Pancreas (tissue), 10 donors: ENCODE results near the gene COX5A. TPM values are rescaled to one million over a fixed set of nuclear protein-coding genes. Genes with fewer than 3 reads are reported as not detected.

Experiments
- ATAC-seq, 4 donors: fragments of 200-7000 bp; cut with Tn5 transposase; one replicate each; pipeline versions ENCODE4 v1.8.0 to v1.9.1; 2020; ENCODE audit warnings: mild to moderate bottlenecking in 4 of 4, moderate library complexity in 4 of 4
- DNase-seq, 6 donors: peaks; one replicate each; pipeline ENCODE4 v3.0.0-alpha.2; 2020
- FAIRE-seq: peaks from 2 replicates; lab custom pipeline; 2012; peaks lifted over from hg19 to GRCh38; lab: Jason Lieb, UNC
- H3K27ac ChIP-seq, 4 donors: fragments of 200-600 bp; sonication (generic); 1 replicate in 3 of 4; 2 replicates in 1 of 4; pipeline versions ENCODE4 v1.5.0 to v1.8.0; 2020
- H3K27me3 ChIP-seq, 4 donors: fragments of 200-600 bp; one replicate each; pipeline ENCODE4 v1.8.0; 2021
- H3K36me3 ChIP-seq, 3 donors: fragments of 200-600 bp; sonication (generic) in 1 of 3; one replicate each; pipeline versions ENCODE4 v1.5.0 to v1.8.0; 2020 to 2021
- H3K4me1 ChIP-seq, 3 donors: fragments of 200-600 bp; one replicate each; pipeline ENCODE4 v1.8.0; 2021
- H3K4me3 ChIP-seq, 4 donors: fragments of 200-600 bp; sonication (generic) in 2 of 4; one replicate each; pipeline versions ENCODE4 v1.5.0 to v1.8.0; 2020 to 2021
- H3K9me3 ChIP-seq, 4 donors: fragments of 200-600 bp; one replicate each; pipeline ENCODE4 v1.8.0; 2021
- WGBS, 2 donors: extraction: QIAGEN DNeasy Blood & Tissue Kit; methylation state at CpG; one replicate each; pipeline ENCODE4 v1.1.7; 2013; 5-methylcytosine and 5-hydroxymethylcytosine counted together
- intact Hi-C, 3 donors: fragments of 100-400 bp; cut with DNase I; formaldehyde crosslinking; loops; one replicate each; pipeline versions ENCODE4 v1.11.1 to v1.14.2; 2022
- polyA plus RNA-seq, 2 donors: library from polyadenylated mRNA; stranded (reverse); fragments of 200-250 nt; gene quantifications; one replicate each; pipeline ENCODE4 v1.2.3, GENCODE V29; 2013
- total RNA-seq, 6 donors: library from RNA; stranded (reverse); fragmentation: NEBNext Ultra II Directional in 4 of 6; extraction: Animal tissue kit (Norgen Biotek cat#: 25700) in 4 of 6; gene quantifications; one replicate each; pipeline versions ENCODE4 v1.2.1 to v1.2.4, GENCODE V29; 2021 to 2023
- TF ChIP-seq, protein P1 (sequence below), 4 donors: fragments of 200-600 bp; sonication (generic) in 3 of 4; IDR thresholded peaks; one replicate each; pipeline versions ENCODE4 v1.5.0 to v1.8.0; 2021; ENCODE audit warnings: antibody characterized with exemption in 4 of 4
- donor health status: healthy with polysubstance abuse.
- donor health status: DM: no; HTN: no; CAD: no; lungs with moderate emphysema.
- donor health status: DM: no; HTN: no; CAD: no.
- donor health status: control.
- donor health status: control.
- donor health status: Bipolar disorder and iron deficiency.
- donor health status: DM: yes; HTN: yes; CAD: no.
- donor health status: DM: no; HTN: no; CAD: no.
- donor health status: DM: no; HTN: no; CAD: no.
- donor health status: DM: yes; HTN: yes; CAD: no.

The COX5A gene
- total and polyA plus RNA-seq, 8 donors = 76.4 to 127 (median 92.7) TPM

DNA sequence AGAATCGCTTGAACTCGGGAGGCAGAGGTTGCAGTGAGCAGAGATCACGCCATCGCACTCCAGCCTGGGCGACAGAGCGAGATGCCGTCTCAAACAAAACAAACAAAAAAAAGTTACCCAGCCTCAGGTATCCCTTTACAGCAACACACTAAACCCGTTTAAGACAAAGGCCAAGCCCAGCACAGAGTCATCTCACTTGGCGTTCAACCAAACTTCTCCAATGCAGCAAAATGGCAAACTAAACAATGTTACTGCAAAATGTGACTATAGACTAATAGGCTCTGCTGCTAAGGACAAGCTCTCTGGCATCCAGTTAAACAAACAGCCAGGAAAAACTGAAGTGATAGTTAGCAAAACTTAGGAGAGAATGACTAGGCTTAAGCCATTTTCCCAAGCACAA, 24.8 kb downstream of the COX5A start:
- TF ChIP-seq, protein P1, sequence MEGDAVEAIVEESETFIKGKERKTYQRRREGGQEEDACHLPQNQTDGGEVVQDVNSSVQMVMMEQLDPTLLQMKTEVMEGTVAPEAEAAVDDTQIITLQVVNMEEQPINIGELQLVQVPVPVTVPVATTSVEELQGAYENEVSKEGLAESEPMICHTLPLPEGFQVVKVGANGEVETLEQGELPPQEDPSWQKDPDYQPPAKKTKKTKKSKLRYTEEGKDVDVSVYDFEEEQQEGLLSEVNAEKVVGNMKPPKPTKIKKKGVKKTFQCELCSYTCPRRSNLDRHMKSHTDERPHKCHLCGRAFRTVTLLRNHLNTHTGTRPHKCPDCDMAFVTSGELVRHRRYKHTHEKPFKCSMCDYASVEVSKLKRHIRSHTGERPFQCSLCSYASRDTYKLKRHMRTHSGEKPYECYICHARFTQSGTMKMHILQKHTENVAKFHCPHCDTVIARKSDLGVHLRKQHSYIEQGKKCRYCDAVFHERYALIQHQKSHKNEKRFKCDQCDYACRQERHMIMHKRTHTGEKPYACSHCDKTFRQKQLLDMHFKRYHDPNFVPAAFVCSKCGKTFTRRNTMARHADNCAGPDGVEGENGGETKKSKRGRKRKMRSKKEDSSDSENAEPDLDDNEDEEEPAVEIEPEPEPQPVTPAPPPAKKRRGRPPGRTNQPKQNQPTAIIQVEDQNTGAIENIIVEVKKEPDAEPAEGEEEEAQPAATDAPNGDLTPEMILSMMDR (IDR thresholded peaks at IDR 0.05) = no peak

DNA sequence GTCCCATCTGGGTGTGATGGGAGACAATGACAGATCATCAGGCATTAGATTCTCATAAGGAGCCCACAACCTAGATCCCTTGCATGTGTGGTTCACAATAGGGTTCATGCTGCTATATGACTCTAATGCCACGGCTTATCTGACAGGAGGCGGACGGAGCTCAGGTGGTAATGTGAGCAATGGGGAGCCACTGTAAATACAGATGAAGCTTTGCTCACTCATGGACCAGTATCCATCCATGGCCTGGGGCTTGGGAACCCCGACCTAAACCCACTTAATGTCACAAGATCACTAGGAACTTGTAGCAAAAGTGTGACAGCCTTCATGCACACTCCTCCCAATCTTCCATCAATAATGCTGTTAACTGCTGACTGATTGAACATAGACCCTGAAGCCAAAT, 29.2 kb downstream of the COX5A start:
- H3K27me3 ChIP-seq = no peaks in the 10 kb centered on the region
- no peaks in the 10 kb centered on the region for H3K9me3 ChIP-seq
- no peak for DNase-seq
- H3K4me1 ChIP-seq = peaks cover 0 to 17% (median 8%) of the 10 kb centered on the region in 3 donors
- ATAC-seq = no peak
- H3K36me3 ChIP-seq = peaks cover 0 to 9% (median 0%) of the 10 kb centered on the region in 3 donors
- H3K4me3 ChIP-seq = no peak overlapping the region
- 82 to 91% methylated on average over 4 of the region's 4 CpGs for WGBS, 2 donors
- FAIRE-seq = no peak
- TF ChIP-seq, protein P1 (IDR thresholded peaks at IDR 0.05) = no peak
- intact Hi-C loops = no loop called here
- no peak overlapping the region for H3K27ac ChIP-seq

More for the DNA sequence above, 24.8 kb downstream of the COX5A start:
- intact Hi-C loops = no loop called here
- H3K9me3 ChIP-seq = no peaks in the 10 kb centered on the region
- H3K4me1 ChIP-seq = no peaks in the 10 kb centered on the region
- FAIRE-seq (no peak), ATAC-seq (no peak), DNase-seq (no peak)
- peaks cover 0 to 21% (median 6%) of the 10 kb centered on the region in 3 donors for H3K36me3 ChIP-seq
- H3K27ac ChIP-seq = no peak overlapping the region
- WGBS, 2 donors = 94 to 98% methylated on average over 9 of the region's 9 CpGs
- H3K27me3 ChIP-seq = no peaks in the 10 kb centered on the region
- H3K4me3 ChIP-seq = no peak overlapping the region

- TF ChIP-seq, protein P1 (IDR thresholded peaks at IDR 0.05) = no peak
- FAIRE-seq (no peak), ATAC-seq (peak; percentile 31 to 44 (median 34)), DNase-seq (peak in 1 of 6 donors; percentile 22)
- 35 to 42% methylated on average over 8 of the region's 8 CpGs for WGBS, 2 donors
- Histone ChIP-seq H3K9me3 (no peaks in the 10 kb centered on the region), H3K4me1 (peaks cover 0 to 17% (median 8%) of the 10 kb centered on the region in 3 donors), H3K27ac (peak overlapping the region; percentile 58 to 89 (median 81)), H3K4me3 (peak overlapping the region; percentile 62 to 94 (median 71)), H3K27me3 (no peaks in the 10 kb centered on the region), H3K36me3 (peaks cover 0 to 12% (median 0%) of the 10 kb centered on the region in 3 donors)
- intact Hi-C loops = no loop called here
Observed at GRCh38 chr15:74907163-74907870, 30.6 kb downstream of the COX5A start.

- FAIRE-seq = no peak
- peak within 1 kb of the TSS; percentile 62 to 94 (median 71) for H3K4me3 ChIP-seq
- H3K36me3 ChIP-seq = peaks cover 0 to 15% (median 0%) of the 10 kb centered on the region in 3 donors
- TF ChIP-seq, protein P1 (IDR thresholded peaks at IDR 0.05) = no peak
- peaks cover 0 to 21% (median 8%) of the 10 kb centered on the region in 3 donors for H3K4me1 ChIP-seq
- no peaks in the 10 kb centered on the region for H3K27me3 ChIP-seq
- WGBS, 2 donors = 0% methylated on average over 67 to 74 of the region's 74 CpGs
- ATAC-seq = peak; percentile 96 to 99 (median 98)
- DNase-seq = peak; percentile 88 to 98 (median 93)
- peak within 1 kb of the TSS; percentile 58 to 89 (median 81) for H3K27ac ChIP-seq
- no peaks in the 10 kb centered on the region for H3K9me3 ChIP-seq
- intact Hi-C loops = no loop called here
Observed at GRCh38 chr15:74906450-74907162, 31.3 kb downstream of the COX5A start, which contains the start of gene FAM219B. Gene FAM219B, minus strand, starts transcription at chr15:74906851. Its CDS starts 51 bp downstream, at chr15:74906800.
